Stimulated activated CD4-positive, alpha-beta T cell treated with anti-CD3 and anti-CD28 coated beads, Interleukin-4, amount 100 ng/mL, for 4 hours (primary cell): Measurements from ENCODE around the gene HOXA2.

Source experiments
- DNase-seq, 2 experiments: peaks; one replicate each; pipeline ENCODE4 v3.0.0-alpha.2; 2020

The HOXA2 gene

DNA sequence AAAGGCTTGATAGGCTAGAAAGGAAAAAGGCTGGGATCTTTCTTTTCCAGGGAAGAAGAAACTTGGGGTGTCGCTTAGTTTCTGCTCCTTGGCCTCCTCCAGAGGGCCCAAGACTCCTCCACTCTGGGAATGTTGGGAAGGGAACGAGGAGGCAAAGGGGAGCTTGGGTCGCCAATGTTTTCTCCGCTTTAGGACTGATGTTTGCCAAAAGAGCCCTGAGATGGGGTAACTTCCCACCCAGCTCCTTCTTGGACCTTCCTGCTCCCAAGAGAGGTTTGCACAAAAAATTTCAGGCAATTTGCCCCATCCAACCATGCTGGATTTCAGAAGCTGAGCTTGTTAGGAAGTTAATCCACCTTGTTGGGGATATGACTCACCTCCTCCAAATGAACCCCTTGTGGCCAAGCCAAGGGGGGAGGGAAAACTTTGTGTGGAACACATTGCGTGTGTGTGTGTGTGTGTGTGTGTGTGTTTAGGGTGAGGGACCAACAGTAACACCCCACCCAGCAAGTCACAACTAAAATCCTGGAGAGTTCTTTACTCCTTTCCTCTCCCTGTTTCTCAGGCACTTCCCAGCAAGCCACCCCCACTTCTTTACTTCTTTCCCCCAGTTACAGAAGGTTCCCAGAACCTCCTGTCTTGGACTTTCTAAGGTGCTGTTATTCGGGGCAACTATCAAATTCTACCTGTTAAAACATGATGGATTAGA, 8.7 kb upstream of the HOXA2 start:
- DNase-seq: no peak

DNA sequence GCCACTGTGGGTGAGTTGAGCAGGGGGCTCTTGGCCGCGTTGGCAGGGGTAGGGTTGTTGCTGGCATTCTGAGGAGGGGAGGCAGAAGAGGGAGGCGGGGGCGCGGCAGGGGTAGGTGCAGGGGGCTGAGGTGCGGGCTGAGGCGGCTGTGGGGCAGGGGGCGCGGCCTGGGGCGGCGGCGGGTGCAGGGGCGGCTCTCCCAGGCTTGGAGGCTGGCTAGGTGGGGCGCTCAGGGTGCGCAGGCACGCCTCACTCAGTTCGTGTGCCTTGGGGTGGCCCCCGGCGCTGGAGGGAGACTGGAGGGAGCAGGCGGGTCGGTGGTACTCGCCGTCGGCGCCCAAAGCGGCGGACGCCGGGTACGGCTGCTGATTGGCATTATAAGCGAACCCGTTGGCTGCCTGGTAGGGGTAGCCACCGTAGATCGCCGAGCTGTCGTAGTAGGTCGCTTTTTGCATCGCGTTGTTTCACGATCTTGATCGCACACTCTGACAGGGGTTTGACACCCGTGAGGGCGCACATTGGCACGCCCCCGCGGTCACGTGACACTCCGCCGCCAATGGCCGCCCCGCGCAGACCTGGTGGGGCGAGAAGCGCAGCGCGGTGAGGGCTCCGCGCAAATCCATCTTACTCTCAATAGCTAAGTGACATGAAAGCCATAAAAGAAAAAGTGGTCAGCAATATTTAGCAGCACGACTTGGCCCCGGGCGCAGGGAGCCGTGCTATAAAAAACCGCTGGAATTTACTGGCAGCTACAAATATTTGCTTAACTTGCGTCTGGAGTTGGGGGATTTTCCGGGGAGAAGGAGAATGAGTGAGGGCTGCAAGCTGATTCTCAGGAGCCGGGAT, 7.9 kb upstream of the HOXA2 start:
- DNase-seq: no peak

DNA sequence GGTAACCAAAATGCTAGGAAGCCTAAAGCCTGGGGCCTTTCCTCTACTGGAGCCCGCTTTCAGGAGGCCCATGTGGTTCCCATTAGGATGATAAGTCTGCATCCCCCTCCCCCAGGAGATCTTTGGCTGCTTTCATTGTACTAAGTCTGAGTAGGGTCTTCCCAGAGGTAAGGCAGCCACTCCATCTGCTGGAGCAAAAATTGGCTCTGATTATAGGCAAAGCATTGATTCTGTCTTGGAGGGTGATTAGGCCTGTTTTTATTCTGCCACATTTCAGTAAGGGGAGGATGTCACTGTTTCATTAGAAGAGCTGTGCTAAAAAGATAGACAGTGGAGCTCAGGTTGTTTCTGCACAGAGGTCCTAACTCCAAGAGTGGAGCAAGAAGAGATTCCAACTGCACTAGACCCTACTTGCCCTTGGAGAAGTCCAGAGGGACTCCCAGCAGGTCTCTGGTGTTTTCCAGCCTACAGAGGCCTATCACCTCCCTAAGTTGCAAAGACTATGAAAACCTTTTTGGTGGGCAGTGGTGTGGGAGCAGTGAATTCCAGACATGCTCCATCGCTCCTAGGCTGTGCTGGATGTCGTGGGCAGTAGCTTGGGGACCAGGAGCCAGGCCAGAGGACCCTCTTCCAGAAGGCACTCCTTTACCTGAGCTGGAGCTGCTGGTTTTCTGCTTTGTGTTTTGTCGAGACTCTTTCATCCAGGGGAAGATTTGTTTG, 7.1 kb upstream of the HOXA2 start:
- no peak for DNase-seq

DNA sequence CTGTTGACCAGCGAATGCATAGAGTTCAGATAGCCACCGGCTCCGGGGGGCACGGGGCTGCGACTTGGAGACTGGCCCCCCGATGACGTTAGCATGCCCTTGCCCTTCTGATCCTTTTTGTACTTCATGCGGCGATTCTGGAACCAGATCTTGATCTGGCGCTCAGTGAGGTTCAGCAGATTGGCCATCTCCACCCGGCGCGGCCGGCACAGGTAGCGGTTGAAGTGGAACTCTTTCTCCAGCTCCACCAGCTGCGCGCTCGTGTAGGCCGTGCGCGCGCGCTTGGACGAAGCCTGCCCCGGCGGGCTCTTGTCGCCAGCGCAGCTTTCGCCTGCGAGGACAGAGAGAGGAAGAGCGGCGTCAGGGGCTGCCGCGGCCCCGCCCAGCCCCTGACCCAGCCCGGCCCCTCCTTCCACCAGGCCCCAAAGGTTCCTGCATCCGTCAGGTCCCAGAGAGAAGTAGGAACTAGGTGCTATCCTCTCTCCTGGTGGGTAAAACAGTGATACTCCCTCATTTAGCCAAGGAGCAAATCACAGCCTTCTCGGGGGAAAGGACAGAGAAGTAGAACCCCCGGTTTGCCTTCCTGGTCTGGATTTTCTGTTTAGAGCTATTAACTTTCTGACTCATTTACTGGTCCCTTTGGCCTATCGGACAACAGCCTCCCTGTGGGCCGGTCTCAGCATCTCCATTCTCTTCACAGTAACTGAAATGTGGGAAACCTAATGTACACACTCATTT, 6.1 kb upstream of the HOXA2 start:
- DNase-seq: no peak

DNA sequence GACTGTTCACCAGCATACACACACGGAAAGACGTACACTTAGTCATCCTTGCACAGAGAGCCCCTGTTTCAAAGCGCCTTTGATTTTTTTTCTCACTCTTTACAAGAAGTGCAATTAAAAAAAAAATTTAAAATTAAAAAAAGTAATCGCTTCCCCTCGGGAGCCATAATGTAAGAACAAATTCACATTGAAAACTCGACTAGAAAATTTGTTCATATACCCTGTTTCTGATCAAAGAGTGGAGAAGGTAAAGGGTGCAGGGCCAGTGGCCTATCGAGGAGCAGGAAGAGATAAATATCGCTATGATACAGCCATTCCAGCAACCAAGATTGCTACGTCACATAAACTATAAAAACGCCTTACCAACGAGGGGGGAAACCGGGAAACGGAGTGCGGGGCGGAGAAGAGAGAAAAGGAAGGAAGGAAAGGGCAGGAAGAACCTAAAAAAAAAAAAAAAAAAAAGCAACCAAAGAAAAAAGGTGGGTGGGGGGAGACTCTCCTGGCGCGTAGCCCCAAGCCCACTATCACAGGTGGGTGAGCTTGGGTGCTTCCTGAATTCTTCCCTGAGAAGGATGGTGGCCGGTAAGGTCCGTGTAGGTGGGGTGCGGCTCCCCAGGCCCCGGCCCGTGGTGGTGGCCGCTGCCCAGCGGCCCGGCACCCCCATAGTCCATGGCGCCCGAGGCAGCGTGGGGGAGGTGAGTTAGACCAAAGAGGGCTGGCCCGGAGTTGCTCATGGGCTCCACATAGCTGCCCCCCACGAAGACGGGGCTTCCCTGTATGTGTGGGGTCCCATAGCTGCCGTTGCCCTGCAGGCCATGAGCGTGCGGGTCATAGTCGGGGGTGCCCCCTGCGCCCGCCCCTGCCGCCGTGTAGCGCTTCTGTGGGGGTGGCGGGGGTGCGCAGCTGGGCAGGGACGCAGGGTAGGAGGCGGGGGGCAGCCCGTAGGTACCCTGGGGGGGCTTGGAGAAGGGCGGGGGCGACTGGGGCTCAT, 5.2 kb upstream of the HOXA2 start:
- DNase-seq: no peak

DNA sequence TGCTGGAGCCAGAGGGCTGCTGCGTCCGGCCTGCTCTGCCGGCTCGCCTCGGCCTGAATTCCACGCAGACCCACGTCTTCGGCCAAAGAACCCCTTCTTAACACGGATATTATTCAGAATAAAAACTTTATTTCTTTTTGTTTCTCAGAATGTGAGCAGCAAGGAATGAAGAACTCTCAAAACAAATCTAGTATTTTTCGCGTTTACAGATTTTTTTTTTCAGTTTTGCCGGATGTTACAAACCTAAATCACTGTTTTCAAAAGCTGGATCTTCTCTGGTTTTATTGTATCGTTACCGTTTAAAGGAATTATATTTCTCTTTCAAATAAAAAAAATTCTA, 4.4 kb upstream of the HOXA2 start:
- no peak for DNase-seq

DNA sequence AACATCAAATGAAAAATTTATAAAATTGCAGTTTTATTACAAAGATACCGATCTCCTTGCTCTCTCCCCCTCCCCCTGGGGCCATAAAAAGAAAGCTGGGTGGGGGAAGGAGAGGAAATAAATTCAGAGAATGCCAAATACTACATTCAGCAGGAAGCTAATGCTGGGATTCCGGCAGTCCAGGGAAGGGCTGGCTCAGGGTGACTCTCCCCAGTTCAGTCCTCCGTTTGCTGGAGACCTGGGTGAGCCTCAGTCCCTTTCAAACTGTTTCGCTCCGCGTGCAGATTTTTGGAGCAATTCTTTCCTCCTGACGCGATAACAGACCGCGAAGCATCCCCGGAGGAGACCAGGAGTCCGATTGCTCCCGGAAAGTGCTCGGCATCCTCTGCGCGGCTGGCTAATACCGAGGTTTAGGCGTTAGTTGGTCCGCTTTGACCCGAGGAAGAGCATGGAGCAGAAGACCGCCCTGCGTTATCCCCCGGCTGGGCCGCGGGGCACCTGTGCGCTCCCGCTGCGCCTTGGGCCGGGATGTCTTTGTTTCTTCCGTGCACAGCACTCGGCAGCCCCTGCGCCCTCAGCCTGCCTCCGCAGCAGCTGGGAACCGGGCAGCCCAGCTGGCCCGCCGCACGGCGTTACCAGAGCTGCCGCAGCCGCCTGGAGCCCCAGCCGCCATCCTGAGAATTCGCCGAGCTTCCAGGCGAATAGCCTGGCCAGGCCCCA, 3.9 kb upstream of the HOXA2 start:
- DNase-seq: no peak

DNA sequence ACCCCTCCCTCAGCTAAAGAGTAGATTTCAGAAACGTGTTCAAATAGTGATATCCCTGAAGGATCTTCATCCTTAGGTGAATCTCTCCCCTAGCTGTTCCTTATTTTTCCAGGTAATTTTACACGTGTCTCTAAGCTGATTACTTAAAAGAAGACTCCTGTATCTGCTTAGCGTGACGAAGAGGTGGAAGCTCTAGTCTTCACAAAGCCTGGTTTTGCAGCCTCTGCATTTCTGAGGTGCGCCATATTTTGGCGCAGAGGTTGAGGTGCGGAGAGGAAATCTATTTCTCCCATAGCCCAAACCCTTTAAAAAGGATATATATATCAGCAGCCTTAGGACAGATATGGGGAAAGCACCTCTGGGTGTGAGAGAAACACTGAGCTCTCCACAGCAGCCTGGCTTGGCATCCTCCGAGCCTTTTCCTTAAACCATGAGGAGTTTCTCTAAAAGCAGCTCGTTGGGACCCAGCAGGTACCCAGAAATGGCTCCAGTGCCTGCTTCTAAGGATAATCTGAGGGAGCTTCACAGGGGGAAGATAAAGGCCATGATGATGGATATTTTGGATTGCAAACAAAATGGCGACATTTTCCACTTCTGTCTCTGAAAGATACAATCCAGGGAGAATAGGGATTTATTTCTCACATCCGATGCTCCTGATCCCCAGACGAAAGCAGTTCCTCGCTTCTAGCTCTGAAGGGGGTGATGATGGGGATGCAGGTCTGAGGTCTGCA, 3.0 kb upstream of the HOXA2 start:
- no peak for DNase-seq

DNA sequence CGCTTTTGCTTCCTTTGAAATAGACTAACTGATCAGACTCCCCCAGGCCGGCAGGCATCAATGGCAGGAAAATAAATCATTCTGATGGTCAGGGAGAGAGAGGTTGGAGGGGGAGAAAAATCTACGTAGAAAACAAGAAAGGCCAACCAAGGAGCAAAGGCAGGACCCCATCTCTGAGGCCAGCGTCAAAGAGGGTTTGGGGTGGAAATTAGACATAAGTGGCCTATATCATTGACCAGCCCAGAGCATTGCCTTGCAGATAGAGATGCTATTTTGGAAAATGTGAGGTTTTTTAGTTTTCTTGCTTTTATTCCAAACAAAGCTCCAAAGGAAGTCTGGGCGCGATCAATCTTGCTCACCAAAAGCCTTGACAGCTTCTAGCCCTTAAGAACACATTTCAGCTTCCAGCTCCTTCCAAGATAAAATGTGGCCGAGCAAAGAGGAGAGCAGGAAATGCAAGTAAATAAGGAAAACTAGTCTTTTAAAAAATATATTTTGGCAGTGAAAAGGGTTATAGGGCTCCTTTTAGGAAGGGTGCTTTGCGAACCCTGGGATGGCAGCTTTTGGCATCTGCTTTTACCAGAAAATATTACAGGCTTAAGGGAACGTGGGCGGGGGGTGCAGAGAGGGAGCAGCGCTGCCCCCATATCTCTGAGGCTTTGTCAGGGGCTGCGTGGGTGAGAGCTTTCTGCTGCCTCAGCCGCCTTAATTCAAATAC, 2.0 kb upstream of the HOXA2 start:
- no peak for DNase-seq

DNA sequence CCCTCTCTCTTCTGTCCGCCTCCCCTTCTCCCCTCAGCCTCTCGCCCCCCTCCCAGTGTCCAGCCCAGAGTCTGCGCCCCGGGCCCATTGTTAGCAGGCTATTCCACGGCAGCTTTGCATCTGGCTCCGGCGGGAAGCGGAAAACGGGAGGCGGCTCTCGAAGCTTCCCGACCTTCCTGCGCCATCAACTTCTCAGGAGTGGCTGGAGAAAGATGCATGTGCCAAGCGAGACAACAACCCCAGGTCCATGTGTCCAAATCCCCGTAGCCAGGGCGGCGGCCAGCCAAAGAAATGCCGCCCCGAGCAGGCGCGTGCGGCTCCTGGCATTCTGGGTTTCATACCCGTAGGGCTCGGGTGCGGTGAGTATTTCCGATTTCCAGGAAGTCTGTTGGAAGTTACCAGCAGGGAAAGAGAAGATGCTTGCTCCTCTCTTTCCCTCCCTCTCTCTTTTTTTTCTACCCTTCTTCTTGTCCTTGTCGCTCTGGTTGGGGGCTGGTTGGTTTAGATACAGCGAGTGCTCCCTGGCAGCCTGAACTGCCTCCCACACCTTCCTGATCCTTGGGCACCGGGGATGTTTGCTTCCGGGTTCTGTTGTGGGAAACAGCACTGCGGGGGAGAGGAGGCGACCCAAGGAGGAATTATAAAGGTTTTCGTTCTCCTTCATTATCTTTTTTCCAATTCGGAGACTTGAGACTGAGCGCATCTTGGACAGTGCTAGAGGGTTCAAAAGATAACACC, 1.2 kb upstream of the HOXA2 start:
- DNase-seq: no peak

DNA sequence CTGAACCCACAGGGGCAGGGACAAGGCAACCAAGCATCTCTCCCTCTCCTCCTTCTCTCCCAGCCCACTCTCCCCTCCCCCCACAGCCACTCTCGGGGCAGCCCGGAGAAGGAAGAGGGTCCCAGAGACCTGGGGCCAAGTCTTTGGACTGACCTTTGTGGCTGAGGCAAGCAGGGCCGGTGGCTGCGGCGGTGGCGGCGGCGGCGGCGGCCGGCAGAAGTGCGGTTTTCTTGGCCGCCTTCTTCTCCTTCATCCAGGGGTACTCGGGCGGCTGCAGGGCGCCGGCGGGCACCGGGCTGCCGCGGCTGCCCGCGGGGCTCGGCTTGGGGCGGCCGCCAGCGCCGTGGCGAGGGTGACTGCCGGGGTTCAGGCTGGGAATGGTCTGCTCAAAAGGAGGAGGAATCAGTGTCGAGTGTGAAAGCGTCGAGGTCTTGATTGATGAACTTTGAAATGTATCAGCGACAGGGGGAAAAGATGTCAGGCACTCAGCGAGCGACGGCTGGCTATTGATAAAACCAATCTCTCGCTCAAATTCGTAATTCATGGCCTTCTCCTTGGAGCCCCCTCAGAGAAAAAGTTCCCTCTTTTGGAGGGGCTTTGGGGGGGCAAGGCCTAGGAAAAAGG, 414 bp downstream of the HOXA2 start:
- DNase-seq: no peak

DNA sequence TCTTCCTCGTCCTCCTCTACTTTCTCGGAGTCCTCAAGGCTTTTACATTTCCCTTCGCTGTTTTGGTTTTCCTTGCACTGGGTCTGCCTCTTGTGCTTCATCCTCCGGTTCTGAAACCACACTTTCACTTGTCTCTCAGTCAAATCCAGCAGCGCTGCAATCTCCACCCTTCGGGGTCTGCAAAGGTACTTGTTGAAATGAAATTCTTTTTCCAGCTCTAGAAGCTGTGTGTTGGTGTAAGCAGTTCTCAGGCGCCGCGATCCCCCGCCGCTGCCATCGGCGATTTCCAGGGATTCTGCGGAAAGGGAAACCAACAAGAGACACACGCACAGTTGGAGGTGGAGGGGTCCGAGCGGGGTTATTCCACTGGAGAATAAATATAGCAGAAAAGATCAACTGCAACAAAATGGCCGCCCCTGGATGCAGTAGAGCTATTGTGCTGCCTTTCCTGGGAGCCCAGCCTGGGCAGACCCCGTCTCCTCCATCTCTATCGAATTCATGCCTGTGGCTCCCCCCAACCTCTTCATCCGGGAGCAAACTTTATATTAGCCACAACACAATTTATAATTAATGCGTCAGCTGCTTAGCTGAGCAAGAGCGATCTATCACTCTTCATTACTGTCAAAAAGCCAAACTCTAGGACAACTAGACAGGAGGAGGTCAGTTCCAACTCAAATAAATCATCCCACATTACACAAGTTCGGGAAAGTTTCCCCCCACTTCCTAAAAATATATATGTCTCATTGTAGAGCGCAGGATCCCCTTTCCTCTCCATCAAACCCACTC, 1.1 kb downstream of the HOXA2 start:
- no peak for DNase-seq

DNA sequence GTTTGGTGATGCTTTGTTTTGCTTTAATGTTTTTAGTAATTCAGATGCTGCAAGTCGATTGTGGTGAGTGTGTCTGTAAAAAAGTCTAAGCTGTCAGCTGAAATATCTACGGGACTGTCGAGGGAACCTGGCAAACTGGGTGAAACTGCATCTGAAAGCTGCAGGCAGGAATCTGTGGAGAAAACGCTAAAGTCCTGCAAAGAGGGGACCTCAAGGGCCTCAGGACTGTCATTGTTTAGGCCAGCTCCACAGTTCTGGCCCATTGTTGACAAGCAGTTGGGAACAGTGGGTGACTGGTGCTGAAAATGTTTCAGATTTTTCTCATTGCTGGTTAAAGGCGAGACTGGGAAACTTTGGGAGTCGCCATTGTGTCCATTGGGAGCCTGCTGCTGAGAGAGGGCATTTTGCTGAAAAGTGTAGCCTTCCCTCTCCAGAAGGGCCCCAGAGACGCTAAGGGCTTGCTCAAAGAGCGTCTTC, 1.8 kb downstream of the HOXA2 start:
- no peak for DNase-seq

DNA sequence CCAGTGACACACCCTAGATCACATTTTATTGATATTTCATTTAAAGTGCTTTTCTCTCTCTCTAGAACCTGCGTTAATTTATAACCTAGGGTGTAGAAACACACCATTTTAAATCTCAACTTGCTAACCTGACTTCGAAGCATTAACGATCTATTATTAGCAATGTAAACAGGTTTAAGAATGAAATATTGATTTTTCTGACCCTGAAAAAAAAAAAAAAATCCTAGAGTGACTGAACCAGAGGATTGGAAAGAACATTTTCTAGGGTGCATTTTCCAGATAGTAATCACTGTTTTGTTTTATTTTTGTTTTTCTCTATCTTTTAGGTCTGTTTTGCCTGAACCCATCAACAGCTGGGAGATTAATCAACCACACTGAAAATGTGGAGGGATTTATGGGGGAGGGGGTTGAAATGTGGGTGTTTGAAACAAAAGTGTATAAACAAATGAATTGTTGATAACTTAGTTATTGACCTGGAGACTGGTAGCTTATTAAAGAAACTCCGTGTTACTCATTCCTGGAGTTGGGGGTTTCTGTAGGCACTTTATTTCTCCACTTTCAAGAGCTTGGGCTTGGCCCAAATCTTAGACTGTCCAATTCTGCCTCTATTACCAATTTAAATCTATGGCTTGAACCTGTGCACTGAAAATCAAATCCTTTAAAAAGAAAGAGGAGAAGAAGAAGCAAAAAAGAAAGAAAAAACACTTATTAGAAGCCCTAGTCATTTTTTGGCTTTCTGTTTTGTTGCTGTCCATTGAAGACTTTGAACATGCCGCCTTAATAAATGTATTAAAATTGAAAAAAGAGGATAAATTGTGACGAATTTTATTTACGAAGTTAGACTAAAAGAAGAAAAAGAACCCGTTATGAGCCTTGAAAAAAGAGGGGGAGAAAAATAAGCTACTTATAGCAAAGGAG, 2.8 kb downstream of the HOXA2 start:
- no peak for DNase-seq

DNA sequence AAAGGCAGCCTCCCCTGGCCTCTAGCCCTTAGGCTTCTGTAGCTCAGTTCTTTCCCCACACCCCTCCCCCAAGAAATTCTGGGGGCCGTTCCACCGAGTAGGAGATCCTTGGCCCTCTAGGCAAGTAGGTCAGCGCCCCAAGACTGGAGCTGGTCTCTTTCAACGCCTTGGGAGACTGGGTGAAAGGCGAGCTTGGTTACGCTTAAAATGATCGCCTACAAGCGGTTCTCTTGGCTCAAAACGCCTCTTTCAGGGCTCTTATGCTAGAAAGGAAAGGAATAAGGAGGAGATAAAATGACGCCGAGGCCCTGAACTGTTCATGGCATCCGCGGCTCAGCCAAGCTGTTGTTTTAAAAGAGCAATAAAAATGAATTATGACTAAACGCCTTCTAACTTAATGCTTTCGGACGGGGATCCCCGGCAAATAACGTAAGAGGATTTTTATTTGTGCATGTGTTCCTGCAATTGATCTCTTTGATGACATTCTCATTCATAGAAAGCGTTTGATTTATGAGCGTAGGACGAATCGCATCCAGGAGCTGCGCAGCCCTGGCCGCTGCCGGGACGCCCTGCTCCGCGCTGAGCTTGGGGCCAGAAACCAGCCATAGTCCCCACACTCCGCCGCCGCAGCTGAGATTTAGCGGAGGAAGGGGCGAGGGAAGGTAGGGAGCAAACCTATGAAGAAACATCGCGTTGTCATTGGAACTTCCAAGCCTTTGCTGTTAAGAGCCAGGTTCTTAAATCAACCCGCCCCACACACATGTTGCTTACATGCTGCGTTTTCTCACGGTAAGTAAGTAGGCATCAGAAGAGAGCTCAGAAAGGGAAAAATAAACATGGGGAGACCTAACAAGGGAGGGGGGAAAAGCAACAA, 3.7 kb downstream of the HOXA2 start:
- no peak for DNase-seq
